ENCODE data around the gene RFX2.

- no peak for TF ChIP-seq POLR2A (IDR thresholded peaks at IDR 0.05; ENCODE audit: low read depth, low read length)
- no peak for TF ChIP-seq POLR2AphosphoS5 (IDR thresholded peaks at IDR 0.05; ENCODE audit: low read depth, low read length)
- TF ChIP-seq TAF1 (IDR thresholded peaks at IDR 0.05; ENCODE audit: borderline replicate concordance, low read depth, low read length), result no peak
These were observed 51.6 kb downstream of the RFX2 start for GRCh38 chr19:6058518-6059201.
